Activated CD8-positive, alpha-beta memory T cell treated with anti-CD3 and anti-CD28 coated beads, Interleukin-2, amount 50 U/mL, for 24 hours (primary cell): ENCODE measurements around the gene GTF2H3.
"Not testable (repeated sequence)": the region's sequence is repeated elsewhere in the genome, so short reads cannot be mapped to it uniquely, and the experiment has no call there.

Source experiments
- DNase-seq: peaks from one replicate; pipeline ENCODE4 v3.0.0-alpha.2; 2020; ENCODE audit errors: extremely low read depth

Gene GTF2H3

DNA sequence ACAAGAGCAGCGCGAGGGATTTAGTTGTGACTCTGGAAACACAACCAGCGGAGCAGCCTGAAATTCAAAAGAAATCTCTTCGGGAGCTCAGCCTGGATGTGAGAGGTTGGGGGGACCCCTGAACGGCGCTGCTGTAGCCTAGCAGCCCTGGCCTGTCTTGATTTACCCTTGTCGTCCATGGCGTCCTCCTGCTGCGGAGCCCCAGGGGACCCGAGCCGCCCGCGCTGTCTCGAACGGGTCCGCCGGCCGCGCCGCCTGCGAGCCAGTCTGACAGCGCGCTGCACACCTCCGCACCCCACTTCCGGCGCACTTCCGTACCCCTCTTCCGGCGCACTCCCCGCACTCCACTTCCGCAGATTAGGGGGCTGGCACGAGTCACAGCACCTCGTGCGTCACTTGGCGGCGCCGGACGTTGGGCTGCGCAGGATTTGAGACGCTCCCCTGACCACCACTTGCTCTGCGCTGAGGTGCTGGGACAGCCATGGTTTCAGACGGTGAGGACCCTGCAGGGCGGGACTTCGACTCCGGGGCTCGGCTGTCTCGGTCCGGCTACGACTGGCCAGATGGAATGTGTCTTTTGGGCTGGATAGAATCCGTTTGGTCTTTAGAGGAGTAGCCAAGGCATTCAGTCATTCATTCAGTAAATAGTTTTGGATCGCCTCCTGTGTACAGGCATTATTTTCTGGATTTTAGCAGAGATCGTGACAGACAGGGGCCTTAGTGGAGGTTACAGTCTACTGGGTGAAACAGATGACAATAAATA lies at the start of gene GTF2H3, which contains the start of gene EIF2B1:
Gene GTF2H3, plus strand, starts transcription at position 451 of the 763 bp plus-strand sequence. Its CDS starts 31 bp downstream, at position 482.
Gene EIF2B1, minus strand, starts transcription at position 308 of the 763 bp plus-strand sequence. Its CDS starts 129 bp downstream, at position 179.
- DNase-seq, result peak; percentile 94

DNA sequence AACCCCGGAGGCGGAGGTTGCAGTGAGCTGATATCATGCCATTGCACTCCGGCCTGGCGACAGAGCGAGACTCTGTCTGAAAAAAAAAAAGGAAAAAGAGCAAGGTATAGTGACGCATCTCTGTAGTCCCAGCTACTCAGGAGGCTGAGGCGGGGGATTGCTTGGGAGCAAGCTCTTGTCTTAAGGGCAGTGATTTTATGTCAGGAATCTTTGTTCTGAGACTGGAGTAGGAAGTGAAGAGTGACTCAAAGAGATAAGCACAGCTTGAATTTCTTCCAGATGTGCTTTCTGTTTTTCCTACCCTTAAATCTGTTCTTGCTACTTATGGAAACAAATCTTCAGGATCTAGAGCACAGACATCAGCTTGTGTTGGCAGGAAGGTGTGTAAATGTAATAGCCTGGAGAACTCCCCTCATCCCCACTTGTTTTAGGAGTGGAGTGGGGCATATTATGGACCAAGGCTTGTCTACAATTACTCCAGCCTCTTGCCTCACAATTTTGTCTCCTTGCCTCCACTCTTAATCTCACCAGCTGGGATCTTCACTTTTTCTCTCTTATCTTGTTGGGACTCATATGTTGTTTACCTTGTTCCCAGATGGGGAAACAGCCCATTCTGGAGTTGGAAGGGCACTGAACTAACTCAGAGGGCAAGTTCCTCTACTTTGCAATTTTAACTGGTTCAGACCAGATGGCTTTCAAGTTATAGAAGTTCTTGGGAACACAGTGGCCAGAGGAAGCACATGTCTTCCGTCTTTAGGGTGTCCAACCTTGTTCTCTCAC lies 41.7 kb upstream of the GTF2H3 start:
- no peak for DNase-seq

DNA sequence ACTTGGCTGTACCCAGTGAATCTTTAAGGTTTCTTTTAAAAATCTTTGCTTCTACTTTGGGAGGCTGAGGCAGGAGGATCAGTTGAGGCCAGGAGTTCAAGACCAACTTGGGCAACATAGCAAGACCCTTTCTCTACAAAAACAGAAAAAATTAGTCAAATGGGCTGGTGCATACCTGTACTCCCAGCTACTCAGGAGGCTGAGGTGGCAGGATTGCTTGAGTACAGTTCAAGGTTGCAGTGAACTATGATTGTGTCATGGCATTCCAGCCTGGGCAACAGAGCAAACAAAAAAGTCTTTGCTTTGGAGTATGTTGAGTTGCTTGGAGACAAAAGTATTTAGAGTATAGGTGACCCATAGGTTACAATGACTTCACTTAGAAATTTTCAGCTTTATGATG lies 37.9 kb upstream of the GTF2H3 start:
- DNase-seq, result no peak

DNA sequence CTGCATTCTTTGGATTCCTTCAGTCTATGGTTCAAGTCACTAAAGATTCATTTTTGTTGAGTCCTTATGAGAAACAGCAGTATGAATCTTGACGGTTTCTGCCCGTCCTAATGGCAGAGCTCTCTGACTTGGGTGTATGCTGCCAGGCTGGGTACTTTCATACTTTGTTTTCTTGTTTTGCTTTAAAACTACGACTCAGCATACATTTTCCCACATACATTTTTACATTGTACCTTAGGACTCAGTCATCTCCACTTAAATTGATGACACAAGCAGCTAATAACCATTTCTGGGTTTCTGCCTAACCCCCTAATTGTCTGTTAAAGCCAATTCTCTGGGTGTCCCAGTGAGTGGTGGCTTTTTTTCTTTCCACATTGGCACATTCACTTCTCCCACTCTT lies 36.5 kb upstream of the GTF2H3 start:
- DNase-seq, result no peak

DNA sequence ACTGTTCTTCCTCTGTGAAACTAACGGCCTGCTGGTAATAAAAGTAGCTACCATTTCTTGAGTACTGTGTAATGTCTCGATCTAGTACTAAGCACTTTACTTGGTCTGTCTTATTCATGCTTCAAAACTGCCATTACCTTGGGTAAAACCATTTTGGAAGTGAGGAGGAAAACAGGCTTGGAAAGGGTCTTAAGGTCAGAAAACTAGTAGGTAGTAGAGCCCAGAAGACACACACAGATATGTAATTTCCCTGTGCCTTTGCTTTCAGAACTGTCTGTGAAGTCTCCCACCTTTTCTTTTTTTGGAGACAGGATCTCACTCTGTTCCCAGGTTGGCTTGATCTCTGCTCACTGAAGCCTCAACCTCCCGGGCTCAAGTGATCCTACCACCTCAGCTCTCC lies 35.1 kb upstream of the GTF2H3 start:
- DNase-seq, result no peak

DNA sequence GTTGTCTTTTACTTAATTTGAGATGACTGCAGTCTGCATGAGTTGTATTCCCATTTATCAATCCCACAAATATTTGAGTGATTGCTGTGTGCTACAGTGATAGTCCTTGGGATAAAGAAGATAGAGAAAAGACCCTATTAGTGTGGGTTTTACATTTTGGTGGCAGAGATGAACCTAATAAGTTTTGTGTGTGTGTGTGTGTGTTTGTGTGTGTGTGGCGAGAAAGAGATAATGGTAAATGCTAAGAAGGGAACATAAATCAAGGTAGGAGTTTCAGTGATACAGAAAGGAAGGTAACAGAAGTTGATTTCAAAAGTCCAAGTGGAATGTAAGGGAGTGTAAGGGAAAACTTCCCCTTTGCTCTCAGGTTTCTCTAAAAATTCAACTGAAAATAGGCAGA lies 34.3 kb upstream of the GTF2H3 start:
- DNase-seq, result no peak

DNA sequence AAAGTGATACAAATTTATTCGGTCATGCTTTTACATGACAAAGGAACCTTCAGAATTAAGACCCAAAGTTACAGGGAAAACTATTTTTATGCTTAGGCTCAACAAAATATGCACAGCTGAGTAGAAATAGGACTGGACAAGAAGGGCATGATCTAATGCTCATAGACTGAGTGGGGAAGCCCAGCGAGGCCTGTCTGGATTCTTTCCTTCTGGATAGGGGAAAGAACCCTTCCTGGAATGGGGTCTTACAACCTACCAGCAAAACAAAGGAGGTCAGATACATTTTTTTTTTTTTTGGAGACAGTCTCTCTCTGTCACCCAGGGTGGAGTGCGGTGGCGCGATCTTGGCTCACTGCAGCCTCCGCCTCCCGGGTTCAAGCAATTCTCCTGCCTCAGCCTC lies 33.9 kb upstream of the GTF2H3 start:
- no peak for DNase-seq

DNA sequence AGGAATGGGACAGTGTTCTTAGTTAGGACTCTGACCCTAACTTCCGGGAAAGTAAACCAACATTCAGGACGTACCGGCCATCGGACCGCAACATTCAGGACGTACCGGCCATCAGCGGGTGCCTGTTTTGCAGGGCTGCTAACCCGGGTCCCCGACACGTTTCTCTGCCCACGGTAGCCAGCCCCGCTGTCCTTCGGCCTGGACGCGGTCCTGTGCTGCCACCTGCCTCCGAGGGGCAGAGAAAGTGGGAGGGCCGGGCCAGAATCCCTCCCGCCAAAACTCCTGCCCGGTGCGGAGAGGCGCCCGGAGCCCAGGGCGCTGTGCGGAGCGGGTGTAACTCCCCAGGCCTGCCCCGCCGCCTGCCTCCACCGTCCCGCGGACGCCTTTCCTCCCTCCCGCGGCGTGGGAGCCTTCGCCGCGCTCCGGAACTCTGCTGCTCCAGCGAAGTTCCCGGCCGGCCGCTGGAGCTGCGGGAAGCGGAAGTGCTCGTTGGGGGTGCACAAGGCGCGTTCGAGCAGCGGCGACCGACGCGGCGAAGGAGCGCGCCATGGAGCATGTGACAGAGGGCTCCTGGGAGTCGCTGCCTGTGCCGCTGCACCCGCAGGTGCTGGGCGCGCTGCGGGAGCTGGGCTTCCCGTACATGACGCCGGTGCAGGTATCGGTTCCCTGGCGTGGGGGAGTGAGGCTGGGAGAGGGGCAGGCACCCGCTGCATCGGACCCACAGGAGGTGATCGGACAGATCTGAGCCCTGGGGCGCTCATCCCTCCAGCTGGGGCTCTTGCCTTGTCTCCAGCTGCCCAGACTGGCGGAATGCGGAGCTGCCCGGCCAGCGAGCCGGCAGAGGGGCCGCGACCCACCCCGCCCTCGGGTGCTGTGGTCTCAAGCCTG lies 31.8 kb upstream of the GTF2H3 start, which contains the start of gene DDX55:
Gene DDX55, plus strand, starts transcription at position 498 of the 888 bp plus-strand sequence. Its CDS starts 50 bp downstream, at position 548.
- DNase-seq, result peak; percentile 53

DNA sequence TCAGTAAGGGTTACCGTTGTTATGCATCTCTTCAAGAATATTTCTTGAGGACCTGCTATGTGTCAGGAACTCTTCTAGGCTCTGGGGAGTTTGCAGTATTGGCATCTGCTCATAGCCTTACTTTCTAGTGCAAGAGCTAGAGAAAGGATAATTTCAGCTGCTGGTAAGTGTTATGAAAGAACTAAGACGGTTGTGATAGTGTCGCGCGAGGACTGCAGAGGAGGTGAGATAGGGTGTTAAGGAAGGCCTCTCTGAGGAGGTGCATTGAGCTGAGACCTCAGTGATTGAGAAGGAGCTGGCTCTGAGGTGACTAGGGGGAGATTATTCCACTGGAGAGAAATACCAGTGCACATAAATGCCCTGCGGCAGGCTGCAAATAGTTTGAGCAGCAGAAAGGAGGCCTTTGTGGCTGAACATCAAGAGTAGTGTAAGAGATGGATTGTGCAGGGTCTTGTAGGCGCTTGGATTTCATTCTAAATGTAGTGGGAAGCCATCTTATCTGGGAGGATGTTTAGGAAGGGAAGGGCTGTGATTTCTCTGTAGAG lies 30.9 kb upstream of the GTF2H3 start:
- no peak for DNase-seq

DNA sequence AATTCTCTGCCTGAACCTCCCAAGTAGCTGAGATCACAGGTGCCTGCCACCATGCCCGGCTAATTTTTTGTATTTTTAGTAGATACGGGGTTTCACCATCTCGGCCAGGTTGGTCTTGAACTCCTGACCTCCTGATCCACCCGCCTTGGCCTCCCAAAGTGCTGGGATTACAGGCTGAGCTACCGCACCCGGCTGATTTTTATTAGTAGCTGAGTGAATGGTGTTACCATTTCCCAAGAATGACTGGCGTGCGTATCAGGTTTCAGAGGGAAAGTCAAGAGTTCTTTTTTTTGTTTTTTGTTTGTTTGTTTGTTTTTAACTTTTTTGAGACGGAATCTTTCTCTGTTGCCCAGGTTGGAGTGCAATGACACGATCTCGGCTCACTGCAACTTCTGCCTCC lies 30.1 kb upstream of the GTF2H3 start:
- DNase-seq, result not testable (repeated sequence)

DNA sequence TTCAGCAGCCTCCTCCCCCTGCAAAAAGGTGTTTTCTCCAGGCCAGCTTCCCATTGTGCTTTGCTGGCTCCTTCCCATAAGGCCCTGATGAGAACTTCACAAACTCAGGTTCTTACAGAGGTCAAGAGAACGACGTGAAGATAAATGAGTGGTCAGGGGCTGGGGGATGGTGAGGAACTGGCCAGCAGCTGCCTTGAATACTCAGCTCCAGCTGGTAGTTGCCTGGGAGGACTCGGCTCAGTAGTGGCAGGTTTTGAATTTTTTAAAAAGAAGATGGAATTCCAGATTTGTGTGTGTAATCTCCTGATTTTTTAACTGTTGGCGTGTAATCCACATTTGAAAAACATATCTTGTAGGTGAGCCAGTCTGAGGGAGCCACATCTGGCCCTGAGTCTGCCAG lies 25.9 kb upstream of the GTF2H3 start:
- no peak for DNase-seq

DNA sequence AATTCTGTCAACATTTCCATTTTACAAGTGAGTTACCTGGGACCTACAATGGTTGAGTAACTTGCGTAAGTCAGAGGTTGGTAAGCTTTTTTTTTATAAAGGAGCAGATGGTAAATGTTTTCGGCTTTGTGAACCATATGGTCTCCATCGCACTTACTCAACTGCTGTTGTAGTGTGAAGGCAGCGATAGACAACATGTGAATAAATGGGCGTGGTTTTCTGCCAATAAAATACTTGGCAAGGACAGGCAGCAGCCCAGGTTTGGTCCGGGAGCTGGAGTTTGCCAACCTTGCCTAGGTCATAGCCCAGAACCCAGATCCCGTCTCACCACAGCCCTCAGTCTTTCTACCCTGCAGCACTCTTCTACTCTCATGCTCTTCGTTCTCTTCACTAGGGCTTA lies 25.4 kb upstream of the GTF2H3 start:
- DNase-seq, result no peak

DNA sequence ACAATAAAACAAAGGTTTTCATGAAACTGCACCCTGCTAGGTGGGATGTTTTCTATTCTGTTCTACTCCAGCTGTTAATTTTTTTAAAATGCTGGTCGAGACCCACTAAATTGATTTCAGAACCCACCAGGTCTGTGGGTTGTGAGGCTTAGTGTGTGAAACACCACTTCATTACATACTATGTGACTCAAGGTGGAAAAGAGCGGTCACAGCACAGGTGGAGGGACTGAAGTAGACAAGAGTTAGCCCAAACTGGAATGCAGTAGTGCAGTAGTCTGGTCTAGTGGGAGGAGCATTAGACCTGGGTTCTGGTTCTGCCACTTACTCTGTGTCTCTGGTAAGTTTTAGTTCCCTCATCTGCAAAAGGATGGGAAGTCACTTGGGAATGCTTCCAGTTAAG lies 19.5 kb upstream of the GTF2H3 start:
- DNase-seq, result no peak

DNA sequence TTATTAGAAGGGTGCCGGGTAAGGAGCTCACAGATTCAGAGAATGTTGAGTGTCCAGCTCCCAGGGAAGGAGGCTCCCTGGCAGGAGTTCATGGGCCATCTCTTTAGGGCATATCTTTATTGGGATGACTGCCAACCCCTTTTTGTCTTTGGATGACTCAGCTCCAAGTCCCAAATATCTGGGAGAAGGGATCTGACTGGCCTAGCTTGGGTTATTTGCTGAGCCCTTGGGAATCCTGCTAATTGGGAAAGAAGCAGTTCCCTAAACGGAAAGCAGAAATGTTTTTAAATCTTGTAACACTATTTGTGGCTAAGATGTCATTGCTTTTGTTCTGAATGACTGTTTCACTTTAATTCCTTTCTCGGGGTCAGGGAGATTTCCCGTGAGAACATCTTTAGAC lies 19.1 kb upstream of the GTF2H3 start:
- DNase-seq, result no peak

DNA sequence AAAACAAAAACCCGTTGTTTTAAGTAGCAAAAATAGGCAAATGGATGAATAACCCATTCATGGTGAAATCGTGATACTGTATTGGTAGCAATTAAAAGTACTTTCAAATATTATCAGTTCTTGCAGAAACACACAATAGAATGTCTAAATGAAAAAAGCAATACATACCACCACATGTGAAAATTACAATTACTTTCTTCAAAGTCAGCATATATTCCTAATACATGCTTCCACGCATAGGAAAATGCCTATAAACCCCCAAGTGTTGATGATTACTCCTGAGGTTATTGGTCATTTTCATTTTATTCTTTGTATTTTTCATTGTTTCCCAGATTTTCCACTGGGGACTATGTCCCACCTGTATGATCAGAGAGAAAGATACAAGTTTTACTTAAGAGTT lies 16.5 kb upstream of the GTF2H3 start:
- no peak for DNase-seq

DNA sequence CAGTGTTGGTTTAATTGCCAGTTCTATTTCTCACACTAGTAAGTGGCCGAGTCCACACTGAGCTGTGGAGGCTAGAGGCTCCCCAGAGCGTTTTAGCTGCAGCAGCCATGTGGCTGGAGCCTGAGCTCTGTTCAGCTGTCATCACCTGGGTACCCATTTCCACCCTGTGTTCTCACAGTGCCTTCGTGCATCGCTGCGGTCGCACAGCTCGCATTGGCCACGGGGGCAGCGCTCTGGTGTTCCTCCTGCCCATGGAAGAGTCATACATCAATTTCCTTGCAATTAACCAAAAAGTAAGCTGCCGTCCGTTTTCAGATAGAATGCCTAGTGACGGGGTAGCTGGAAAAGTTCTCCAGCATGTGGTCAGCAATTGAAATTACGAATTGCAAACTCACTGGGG lies 16.0 kb upstream of the GTF2H3 start:
- DNase-seq, result no peak

DNA sequence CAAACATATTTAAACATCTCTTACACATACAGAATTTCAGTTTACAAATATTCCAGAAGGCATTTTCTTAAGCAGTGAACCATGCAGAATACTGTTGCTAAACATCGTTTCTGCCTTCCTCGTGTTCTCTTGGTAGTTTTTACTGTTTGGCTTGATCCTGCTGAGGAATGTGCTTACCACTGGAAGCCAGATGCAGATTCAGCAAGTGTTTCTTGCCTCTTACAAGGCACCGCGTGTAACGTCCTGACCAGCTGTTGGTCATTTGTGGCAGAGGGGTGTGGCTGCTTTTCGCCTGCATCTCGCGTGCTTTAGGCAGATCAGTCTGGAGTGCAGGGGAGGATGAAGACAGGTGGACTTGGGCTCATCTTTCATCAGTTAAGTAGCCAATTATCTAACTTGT lies 12.5 kb upstream of the GTF2H3 start:
- no peak for DNase-seq

DNA sequence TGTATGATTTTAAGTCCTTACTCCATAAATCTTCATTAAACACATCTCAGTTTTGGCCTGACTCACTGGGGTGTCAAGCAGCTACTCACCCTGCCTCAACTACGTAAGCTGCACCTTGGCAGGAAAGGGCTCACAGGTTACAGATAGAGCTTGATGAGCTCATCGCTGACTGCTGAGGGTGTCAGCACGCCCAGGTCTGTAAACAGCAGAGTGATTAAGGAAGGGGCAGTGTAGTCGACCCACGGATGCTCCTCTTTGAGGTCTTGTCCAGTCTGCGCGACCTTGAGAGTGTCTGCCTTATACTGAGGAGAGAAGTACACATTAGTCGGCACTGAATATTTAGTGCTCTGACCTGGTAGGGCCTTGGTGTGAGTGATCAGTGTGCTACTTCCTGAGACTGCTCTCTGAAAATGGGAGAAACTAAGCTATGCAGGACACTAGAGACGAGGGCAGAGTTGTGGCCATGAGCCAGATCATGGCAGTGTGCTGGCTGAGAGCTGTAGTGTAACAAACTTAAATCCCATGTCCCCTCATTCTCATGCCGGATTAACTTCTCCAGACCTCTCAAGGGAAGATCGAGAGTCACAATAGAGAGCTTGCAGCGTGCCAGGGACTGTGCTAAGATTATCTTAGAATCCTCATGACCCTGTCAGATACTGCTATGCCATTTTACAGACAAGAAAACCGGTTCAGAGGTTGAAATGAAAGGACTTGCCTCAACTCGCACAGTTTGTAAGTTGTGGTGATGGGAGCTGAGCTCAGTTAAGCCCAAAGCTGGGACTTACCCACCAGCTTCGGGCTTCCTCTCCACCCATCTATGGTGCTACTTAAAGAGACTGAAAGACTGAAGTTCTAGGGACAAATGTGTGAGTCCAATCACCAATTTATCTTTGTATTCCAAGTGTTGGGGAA lies 11.8 kb upstream of the GTF2H3 start:
- no peak for DNase-seq

DNA sequence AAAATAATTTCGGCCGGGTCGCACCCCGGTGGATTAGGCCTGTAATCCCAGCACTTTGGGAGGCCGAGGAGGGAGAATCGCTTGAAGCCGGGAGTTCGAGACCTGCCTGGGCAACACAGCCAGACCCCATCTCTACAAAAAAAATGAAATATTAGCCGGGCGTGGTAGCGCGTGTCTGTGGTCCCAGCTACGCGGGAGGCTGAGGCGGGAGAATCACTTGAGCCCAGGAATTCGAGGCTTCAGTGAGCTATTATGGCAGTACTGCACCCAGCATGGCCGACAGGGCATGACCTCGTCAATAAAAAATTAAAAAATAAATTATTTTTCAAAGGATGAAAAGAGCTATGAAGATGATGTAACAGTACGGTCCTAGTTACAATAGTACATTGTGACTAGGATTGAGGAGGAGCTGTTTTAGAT lies 523 bp downstream of the GTF2H3 start:
- DNase-seq, result no peak

DNA sequence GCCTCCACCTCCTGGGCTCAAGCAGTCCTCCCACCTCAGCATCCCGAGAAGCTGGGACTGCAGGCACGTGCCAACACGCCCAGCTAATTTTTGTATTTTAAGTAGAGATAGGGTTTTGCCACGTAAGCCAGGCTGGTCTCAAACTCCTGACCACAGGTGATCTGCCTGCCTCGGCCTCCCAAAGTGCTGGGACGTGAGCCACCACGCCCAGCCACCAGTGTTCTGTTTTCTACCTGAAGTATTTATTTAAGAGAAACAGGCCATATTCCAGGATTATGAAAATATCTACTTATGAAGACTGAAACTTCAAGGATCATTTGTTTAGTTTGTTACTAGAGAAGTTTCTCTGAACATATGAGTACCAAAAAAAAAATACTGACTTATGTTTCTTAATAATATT lies 10.3 kb downstream of the GTF2H3 start:
- no peak for DNase-seq

DNA sequence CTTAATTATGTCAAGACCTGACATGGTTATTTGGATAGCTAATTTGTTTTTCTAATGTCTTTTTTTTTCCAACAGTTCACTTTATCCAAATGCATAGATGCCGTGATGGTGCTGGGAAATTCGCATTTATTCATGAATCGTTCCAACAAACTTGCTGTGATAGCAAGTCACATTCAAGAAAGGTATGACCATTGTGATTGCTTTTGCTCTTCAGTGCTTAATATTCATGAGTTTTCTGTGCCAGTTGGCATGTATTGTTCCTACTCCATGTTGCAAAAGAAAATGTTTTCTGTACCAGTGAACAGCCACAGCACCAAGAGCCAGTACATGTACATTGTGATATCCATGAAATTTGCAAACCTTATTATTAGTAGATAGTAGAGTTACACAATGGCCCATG lies 11.8 kb downstream of the GTF2H3 start:
- no peak for DNase-seq
